GM10266 (cell line): Measurements from ENCODE around the gene TRPM1.

Experiments used
- DNase-seq: peaks from one replicate; pipeline ENCODE4 v3.0.0; 2012; ENCODE audit errors: extremely low spot score
- TF ChIP-seq, protein P1 (sequence below): IDR thresholded peaks from 2 replicates; pipeline ENCODE4 v1.5.1; 2012; ENCODE audit warnings: mild to moderate bottlenecking, low read depth; ENCODE audit not compliant: control insufficient read depth, insufficient read depth; ENCODE audit errors: missing control alignments

TRPM1 gene

DNA sequence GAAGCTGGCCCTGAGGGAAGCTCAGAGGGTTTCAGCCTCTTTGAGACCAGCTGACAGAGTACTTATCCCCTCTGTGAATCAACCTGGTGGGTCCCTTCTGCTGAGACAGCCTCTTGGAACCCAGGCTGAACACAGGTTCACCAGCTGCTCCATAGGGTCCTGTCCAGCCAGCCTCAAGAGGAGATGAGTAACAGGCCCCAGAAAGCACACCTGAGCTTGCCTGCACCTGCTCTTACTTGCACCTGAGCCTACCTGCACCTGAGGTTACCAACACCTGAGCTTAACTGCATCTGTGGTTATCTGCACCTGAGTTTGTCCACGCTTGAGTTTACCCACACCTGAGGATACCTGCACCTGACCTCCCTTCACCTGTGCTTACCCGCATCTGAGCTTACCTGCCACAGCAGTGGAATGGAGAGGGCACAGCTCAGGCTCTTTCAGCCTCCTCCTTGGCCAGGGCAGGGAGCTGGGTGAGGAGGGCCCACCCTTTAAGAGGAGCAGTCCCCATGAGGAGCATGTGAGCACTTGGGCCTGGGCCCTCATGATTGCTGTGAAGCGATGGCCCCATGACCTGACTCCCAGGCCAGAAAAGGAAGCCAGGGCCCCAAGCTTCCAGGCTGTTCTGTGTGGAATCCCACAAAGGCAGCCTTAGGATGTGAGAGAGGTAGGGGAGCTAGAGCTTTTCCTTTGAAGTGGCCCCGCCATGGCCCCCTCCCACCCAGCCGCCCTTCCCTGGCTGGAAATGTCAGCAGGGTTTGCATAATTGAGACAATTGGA lies at the start of gene TRPM1:
TRPM1 (minus strand) TSS at position 464 of the 777 bp plus-strand sequence. CDS start 20,370 bp downstream, outside the sequence.
- TF ChIP-seq, protein P1, sequence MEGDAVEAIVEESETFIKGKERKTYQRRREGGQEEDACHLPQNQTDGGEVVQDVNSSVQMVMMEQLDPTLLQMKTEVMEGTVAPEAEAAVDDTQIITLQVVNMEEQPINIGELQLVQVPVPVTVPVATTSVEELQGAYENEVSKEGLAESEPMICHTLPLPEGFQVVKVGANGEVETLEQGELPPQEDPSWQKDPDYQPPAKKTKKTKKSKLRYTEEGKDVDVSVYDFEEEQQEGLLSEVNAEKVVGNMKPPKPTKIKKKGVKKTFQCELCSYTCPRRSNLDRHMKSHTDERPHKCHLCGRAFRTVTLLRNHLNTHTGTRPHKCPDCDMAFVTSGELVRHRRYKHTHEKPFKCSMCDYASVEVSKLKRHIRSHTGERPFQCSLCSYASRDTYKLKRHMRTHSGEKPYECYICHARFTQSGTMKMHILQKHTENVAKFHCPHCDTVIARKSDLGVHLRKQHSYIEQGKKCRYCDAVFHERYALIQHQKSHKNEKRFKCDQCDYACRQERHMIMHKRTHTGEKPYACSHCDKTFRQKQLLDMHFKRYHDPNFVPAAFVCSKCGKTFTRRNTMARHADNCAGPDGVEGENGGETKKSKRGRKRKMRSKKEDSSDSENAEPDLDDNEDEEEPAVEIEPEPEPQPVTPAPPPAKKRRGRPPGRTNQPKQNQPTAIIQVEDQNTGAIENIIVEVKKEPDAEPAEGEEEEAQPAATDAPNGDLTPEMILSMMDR, result no peak
- DNase-seq, result no peak

DNA sequence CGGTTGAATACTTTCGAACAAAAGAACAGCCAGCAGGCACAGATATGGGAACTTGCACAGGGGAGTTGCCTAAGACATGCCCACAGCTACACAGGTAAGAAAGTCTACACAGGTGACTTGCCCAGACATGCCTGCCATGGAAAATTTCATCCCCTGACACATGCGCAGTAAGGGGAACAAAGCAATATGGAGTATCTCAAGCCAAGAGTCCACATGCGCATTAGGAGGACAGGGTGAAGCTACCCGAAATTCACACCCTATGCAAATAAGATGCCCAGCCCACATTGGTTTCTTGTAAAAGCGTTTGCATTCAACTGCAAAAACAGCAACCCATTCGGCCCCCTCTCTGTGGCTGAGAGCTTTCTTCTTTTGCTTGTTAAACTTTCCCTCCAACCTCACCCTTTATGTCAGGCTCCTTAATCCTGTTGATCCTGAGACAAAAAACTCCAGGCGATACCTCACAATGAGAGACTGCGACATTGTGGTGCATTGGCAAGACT lies 49.3 kb upstream of the TRPM1 start:
- TF ChIP-seq, protein P1, result no peak
- no peak for DNase-seq

DNA sequence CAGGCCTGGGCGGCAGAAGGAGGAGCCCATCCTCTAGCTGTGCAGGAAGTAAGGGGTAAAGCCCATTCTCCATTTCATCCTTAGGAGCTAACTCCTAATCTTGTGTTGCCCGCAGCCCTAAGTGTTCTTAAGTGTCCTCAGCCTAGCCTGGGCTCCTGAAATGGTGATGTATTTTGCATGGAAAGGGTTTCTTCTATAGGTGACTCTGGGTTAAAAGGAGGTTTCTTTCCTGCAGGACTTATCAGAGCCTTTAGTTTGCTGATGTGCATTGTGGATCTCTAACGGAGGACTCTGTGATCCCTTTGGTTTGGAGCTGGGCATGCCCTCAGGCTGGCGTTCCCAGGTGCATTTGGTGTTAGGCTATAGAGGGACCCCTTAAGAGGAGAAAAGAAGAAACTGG lies 48.5 kb upstream of the TRPM1 start:
- TF ChIP-seq, protein P1, result no peak
- DNase-seq, result no peak

DNA sequence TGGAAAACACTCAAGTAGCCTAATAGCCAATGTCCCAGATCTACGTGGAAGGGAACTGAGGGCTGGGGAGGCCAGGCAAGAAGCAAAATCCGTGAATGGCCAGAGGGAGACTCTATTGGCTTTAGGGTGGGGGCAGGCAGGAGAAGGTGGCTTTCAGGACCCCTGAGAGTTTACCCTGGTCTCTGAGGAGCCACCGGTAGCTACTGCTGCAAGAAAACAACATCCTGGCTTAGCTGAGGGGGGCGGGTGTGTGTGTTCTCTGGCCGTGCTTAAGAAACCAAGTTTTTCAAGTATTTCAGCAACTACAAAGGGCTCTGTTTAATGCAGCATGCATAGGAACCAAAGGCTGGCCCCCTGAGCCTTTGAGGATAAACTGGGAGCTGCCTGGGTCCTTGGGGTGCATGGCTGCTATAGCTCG lies 47.6 kb upstream of the TRPM1 start:
- TF ChIP-seq, protein P1, result no peak
- no peak for DNase-seq

GRCh38 chr15:31148297-31149087 lies 47.0 kb upstream of the TRPM1 start:
- no peak for DNase-seq
- TF ChIP-seq, protein P1, result no peak

DNA sequence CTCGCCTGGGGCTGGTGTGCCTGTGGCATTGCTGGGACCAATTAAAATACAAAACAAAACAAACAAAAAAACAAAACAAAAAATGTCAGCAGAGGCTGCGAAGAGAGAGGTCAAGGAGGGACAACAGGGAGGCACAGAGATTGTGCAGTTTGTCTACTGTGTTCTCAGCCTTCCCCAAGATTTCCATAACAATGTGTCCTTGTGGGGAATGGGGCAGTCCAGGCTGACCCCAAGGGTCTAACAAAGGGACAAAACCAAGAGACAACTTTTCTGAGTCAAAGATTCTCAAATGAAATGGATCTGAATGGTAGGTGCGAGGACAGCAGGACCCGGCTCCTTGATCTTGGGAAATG lies 46.4 kb upstream of the TRPM1 start:
- TF ChIP-seq, protein P1, result no peak
- no peak for DNase-seq
